HuH-7 (cell line): Measurements from ENCODE around the gene ORAI3.

Experiments
- DNase-seq: peaks from one replicate; pipeline ENCODE4 v3.0.0; 2011; ENCODE audit warnings: low spot score

ORAI3 gene

DNA sequence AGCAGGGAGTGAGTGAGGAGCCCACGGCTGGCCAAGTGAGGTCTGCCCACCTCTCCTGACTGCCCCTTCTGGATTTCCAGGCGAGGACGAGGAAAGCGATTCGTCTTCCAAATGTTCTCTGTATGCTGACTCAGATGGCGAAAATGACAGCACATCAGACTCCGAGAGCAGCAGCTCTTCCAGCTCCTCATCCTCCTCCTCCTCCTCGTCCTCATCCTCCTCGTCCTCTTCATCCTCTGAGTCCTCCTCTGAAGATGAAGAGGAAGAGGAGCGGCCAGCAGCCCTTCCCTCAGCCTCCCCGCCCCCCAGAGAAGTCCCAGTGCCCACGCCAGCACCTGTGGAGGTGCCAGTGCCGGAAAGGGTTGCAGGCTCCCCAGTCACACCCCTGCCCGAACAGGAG is 22.4 kb downstream of the ORAI3 start:
- DNase-seq: no peak

DNA sequence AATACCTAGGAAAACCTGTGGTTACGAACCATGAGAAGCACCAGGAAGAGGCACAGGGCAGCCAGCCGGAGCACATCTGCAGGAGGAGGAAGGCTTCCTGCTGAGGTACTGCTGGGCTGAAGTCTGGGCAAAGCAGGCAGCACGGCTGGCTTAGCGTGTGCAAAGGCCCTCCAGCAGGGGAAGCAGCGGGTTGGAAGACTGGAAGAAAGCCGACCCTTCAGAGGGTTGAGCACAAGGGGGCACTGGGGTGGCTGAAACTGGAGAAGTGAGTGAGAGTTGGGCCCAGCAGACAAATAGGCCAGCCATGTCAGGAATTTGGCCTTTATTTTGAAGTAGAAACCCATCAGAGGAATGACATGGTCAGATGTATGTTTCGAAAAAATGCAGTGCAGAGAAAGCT is 24.0 kb downstream of the ORAI3 start:
- no peak for DNase-seq

DNA sequence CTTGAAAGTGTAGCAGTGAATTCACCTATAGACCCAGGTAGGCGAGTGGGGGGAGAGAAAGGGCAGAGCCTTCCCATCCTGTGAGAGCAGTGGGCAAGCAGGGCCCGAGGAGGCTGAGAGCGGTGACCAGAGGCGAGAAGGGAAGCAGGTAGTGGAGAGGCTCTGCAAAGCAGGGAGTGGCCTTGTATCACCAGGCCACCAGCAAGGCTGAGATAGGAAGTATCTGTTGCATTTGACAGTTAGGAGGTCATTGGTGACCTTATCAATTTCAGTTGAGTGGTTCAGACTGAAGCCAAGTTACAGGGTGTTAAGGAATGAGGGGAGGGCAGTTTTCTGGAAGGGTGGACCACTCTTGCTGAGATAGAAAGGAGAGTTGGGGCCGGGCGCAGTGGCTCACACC is 25.5 kb downstream of the ORAI3 start:
- no peak for DNase-seq

DNA sequence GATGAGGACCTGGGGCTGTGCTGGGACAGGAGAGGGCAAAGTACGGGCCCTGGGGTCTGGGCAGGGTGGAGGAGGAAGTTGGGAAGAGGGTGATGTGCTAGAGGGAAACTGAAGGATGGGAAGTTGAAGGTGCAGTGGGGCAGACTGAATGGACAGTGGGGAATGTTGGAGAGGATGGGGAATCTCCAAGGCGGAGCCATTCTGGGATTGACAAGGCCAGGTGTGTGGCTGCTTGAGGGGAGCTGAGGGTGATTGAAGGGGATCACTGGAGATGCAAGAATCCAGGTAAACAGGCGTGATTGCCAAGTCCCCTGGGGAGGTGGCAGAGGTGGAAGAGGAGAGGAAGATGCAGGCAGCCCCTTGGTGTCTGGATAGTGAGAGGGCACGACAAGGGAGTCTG is 27.6 kb downstream of the ORAI3 start:
- no peak for DNase-seq

DNA sequence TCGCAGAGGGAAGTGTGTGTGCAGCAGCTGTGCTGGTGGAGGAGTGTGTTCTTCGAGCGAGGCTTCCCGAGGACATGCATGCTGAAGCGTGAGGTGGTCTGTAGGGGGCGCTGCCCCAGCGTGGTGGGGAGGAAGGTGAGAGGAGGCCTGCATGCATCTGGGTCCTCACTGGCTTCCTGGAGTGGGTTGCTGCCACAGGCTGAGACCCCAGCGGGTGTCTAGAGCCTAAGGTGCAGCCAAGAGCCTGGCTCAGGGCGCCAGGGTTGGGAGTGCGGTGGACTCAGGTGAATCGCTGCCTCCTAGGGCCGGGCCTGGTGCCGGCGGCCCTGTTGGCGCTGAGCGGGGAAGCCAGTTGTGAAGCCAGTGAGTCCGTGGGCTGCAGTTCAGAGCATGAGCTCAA is 28.6 kb downstream of the ORAI3 start:
- peak; percentile 67 for DNase-seq

DNA sequence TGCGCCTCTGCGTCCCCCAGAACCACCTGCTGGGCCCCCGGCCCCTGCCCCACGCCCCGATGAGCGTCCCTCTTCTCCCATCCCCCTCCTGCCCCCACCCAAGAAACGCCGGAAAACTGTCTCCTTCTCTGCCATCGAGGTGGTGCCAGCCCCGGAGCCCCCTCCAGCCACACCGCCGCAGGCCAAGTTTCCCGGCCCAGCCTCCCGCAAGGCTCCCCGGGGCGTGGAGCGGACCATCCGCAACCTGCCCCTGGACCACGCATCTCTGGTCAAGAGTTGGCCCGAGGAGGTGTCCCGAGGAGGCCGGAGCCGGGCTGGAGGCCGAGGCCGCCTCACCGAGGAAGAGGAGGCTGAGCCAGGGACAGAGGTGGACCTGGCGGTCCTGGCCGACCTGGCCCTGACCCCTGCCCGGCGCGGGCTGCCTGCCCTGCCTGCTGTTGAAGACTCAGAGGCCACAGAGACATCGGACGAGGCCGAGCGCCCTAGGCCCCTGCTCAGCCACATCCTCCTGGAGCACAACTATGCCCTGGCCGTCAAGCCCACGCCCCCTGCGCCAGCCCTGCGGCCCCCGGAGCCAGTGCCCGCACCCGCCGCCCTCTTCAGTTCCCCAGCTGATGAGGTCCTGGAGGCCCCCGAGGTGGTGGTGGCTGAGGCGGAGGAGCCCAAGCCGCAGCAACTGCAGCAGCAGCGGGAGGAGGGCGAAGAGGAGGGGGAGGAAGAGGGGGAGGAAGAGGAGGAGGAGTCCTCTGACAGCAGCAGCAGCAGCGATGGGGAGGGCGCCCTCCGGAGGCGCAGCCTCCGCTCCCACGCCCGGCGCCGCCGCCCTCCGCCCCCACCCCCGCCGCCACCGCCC is 30.5 kb downstream of the ORAI3 start:
- DNase-seq: no peak

DNA sequence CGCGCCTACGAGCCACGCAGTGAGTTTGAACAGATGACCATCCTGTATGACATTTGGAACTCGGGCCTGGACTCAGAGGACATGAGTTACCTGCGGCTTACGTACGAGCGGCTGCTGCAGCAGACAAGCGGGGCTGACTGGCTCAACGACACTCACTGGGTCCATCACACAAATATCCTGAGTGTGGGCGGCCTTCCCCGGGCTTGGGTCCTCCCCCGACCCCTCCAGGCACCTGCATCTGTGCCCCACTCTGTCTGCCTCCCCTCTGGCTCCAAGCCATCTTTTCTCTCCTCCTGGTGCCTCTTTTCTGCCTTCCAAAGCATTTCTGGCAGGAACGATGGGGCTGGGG is 31.1 kb downstream of the ORAI3 start:
- DNase-seq: no peak

DNA sequence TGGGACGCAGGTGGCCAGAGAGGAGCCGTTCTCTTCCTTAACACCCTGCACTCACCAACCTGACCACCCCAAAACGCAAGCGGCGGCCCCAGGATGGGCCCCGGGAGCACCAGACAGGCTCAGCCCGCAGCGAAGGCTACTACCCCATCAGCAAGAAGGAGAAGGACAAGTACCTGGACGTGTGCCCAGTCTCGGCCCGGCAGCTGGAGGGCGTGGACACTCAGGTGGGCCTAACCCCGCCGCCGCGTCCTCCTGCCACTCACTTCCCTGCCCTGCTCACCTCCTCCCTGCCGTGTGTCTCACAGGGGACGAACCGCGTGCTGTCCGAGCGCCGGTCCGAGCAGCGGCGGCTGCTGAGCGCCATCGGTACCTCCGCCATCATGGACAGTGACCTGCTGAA is 31.6 kb downstream of the ORAI3 start:
- DNase-seq: no peak

DNA sequence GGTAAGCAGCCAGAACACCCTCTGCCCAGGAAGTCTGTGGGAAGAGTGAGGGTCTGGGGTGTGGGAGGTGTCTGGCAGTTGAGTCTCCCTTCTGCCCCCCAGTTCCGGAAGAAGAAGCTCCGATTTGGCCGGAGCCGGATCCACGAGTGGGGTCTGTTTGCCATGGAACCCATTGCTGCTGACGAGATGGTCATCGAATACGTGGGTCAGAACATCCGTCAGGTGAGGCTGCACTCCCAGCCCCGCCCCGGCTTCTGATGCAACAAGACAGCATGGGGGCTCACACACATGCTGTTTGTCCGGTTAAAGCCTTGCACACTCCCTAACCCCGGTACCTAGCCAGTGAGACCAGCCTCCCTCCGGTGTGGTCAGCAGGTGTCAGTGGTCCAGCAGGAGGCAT is 32.1 kb downstream of the ORAI3 start:
- no peak for DNase-seq

DNA sequence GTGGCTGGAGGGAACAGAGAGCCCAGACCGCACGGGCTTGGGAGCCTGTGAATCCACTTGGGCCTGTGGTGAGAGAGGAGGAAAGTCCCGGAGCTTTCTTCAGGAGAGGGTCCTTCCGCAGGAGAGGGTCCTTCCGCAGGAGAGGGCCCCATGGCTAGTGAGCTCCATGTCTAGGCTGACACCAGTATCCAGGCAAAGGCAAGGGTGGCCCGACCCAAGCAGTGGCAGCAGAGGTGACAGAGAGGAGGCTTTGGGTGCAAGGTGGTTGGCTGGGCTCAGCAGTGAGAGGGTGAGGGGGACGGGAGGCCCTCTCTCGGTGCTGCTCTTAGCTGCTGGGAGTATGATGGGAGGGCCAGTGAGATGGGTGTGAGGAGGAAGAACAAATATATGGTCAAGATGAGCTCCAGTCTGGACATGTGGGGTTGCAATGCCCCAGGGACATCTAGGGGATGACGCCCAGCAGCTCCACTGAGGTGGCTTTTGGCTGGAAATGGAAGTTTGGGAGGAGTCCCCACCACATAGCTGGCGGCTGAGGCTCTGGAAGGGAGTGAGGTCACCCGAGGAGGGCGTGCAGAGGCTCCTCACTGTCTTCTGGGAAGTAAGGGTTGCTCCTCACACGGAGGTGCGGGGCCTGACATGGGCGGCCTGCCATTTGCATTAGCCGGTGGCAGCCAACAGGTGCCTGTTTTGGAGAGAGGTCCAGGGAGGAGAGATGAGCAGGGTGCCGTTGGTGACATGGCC is 33.9 kb downstream of the ORAI3 start:
- no peak for DNase-seq

DNA sequence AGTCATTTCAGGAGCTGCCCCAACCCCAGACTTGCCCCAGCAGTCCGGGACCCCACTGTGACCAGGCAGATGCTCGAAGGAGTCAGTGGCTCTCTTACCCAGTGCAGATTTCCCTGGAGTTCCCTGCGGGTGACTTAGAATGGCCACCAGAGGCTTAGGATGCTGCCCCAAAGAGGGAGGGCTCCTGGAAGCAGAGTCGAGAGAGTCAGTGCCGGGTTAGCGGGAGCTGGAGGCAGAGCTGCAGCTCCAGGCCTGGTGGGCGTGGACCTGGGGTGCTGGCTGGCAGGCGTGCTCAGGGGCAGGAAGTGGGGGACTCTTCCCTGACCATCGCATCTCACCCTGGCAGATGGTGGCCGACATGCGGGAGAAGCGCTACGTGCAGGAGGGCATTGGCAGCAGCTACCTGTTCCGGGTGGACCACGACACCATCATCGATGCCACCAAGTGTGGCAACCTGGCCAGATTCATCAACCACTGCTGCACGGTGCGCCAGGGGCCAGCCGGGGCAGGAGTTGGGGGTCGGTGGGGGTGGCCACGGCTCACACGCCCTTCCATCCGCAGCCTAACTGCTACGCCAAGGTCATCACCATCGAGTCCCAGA is 34.5 kb downstream of the ORAI3 start:
- no peak for DNase-seq

DNA sequence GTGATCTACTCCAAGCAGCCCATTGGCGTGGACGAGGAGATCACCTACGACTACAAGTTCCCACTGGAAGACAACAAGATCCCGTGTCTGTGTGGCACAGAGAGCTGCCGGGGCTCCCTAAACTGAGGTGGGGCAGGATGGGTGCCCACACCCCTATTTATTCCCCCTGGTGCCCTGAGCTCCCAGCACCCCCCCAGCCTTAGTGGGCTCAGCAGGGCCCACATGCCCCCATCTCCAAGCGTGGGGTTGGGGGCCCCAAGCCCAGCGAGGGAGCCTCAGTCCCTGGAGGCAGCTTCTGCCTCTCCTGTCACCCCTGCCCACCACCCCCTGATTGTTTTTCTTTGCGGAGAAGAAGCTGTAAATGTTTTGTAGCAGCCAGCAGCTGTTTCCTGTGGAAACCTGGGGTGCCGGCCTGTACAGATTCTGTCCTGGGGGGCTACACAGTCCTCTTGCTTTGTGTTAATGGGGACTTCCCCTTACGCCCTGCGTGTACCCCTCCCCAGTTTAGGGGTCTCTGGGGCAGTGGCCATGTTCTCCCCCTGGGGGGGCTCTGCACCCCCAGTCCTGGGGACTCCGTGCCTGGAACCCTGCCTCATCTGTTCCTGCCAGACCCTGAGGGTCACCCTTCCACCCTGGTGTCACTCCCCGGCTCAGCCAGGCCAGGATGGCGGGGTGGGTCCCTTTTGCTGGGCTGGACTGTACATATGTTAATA is 35.2 kb downstream of the ORAI3 start:
- DNase-seq: no peak

DNA sequence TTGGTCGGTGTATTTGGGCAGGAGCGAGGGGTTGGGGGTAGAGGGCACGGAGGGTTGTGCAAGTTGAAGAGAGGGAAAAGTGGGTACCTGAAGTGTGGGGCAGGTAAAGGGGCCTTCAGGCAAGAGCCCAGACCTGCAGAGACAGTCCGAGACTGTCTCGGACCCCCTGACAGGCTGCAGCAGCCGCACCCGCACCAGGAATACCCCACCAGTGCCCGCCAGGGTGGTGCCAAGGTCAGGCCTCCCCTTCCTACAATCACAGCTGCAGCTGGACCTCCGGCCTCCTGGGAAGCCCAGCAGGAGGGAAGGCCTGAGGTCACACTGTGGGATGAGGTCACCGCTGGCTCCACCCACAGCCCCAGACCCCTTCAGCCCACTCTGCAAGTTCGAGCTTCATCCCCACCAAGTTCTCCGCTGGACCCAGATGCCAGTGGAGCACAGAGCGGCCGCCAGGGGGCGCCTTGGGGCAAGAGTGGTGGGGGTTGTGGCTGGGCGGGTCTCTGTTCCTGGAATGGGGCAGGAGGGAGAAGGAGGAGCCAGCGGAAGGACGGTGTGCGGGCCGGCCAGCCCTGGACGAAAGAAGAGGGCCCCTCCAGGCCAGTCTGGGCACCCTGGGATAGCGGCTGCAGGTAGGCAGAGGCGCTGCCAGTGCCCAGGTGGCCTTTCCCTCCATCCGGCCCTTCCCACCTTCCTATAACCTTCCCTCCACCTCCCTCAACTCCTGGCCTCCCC is 36.0 kb downstream of the ORAI3 start, which contains the start of gene HSD3B7:
TSS of gene HSD3B7 (plus strand) at position 539 of the 732 bp plus-strand sequence. CDS start 452 bp downstream, outside the sequence.
- peak; percentile 99 for DNase-seq

DNA sequence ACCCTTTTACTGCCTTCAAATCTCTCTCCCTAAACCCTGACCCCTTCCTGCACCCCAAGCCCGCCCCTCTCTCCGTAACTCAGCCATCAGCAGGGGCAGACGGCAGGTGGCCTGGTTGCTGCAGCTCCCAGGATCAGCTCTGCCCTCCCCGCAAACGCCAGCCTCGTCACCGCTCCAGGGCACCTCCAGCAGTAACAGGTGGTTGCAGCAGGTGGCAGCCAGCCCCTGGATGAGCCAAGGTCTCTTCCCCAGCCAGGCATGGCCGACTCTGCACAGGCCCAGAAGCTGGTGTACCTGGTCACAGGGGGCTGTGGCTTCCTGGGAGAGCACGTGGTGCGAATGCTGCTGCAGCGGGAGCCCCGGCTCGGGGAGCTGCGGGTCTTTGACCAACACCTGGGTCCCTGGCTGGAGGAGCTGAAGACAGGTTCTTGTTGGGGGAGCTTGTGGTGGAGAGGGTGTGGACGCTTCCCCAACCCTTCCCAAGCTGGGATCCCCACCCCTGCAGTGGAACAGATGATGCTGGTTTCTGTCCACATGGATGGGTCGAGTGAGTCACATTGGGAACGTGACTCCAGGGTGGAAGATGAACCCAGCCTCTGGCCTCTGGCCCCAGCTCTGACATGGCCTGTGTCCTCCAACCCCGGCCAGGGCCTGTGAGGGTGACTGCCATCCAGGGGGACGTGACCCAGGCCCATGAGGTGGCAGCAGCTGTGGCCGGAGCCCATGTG is 36.7 kb downstream of the ORAI3 start:
- peak; percentile 86 for DNase-seq

DNA sequence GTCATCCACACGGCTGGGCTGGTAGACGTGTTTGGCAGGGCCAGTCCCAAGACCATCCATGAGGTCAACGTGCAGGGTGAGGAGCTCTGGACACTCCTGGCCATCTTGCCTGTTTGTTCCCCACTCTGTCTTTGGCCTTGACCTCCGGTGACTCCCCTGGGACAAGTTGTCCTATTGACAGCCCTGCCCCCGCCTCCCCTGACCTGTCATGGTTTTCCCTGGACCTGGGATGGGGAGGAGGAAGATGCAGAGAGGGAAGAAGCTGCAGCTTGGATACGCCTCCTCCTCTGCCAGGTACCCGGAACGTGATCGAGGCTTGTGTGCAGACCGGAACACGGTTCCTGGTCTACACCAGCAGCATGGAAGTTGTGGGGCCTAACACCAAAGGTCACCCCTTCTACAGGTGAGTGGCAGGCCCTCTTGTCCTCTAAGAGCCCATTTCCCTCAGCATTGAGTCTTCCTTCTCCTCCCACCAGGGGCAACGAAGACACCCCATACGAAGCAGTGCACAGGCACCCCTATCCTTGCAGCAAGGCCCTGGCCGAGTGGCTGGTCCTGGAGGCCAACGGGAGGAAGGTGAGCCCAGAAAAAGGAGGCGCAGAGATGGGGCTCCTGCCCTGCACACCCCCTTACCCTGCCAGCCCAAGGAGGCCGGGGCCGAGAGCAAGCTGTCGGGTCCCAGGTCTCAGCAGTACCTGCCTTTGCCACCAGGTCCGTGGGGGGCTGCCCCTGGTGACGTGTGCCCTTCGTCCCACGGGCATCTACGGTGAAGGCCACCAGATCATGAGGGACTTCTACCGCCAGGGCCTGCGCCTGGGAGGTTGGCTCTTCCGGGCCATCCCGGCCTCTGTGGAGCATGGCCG is 37.5 kb downstream of the ORAI3 start:
- no peak for DNase-seq

DNA sequence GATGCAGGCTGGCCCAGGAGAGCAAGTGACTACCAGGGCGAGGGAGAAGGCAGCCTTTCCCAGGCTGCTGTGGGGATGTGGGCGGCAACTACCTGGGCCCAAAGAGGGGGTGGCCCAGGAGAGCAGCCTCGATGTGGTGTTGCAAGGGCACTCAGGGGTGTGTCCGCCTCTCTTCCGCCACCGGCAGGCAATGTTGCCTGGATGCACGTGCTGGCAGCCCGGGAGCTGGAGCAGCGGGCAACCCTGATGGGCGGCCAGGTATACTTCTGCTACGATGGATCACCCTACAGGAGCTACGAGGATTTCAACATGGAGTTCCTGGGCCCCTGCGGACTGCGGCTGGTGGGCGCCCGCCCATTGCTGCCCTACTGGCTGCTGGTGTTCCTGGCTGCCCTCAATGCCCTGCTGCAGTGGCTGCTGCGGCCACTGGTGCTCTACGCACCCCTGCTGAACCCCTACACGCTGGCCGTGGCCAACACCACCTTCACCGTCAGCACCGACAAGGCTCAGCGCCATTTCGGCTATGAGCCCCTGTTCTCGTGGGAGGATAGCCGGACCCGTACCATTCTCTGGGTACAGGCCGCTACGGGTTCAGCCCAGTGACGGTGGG is 38.8 kb downstream of the ORAI3 start:
- DNase-seq: no peak

DNA sequence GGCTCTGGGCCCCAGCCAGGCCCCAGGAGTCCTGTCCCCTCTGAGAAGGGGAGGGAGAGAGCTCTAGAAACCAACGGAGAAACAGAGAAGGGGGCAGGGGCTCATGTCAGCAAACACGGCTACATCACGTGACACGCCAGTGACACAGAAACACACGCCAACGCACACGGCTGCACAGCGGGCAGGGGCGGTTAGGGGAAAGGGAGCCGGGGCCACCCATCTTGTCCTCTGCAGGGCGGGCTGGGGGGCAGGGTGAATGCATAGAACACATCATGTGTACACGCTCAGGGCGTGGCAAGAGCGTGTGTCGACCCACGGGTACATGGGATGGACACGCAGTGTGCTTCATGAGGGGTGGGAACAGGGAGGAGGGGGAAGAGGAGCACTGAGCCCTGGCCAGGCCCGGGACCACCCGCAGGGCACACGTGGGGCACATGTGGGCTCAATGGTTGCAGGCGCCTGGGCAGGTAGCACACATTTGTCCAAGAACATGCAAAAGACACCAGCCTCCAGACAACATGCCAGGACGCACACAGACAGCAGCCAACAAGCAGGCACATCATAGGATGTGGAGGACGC is 40.7 kb downstream of the ORAI3 start:
- DNase-seq: no peak

DNA sequence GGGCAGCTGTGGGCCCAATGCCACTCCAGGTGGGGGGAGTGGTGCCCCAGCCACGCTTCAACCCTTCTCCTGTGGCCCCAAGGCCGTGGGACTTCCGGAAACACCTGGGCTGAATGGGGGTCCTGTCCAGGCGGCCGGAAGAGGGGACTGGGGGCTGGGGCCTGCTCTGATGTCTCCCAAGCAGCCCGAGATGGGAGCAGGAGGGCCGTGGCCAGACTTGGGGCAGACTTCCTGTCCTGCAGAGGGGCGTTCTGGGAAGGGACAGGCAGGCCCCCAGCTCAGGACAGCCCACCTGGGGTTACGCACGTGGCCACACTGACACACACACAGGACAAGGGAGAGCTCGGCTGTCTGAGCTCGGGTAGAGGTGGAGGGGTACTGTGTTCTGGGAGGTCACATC is 41.2 kb downstream of the ORAI3 start:
- no peak for DNase-seq

DNA sequence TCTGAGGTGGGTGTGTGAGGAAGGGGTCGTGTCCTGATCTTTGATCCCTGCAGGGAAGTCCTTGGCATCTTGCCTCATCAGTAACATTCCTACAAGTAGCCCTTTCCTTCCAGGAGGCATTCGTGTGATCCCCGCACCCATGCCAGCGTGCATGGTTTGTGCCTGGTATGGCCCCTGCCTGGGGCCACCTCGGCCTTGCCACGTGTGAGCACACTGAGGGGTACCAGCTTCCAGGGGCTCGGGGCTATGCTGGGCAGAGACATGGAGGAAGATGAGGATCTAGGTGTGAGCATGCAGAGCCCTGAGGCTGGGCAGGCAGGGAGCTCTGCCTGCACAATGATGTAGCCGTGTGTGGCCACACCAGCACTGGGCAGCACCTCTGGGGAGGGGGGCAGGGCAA is 42.2 kb downstream of the ORAI3 start:
- DNase-seq: no peak
